ENCODE measurements around the gene C2orf74. TPM values are rescaled to one million over a fixed set of nuclear protein-coding genes. Genes with fewer than 3 reads are reported as not detected.

Gene C2orf74
- total RNA-seq, 1 experiment from 2014 or later = 8.1 TPM

GRCh38 chr2:61185231-61185728, 23.3 kb downstream of the C2orf74 start:
- H3K4me3 Mint-ChIP-seq = no peak overlapping the region
- ATAC-seq (peak; percentile 55), DNase-seq (ENCODE audit: low spot score) (no peak)
- no peak for TF ChIP-seq ZBTB43 (CRISPR knock-in tag; IDR thresholded peaks at IDR 0.05)
- TF ChIP-seq ZNF263 (CRISPR knock-in tag; IDR thresholded peaks at IDR 0.05; ENCODE audit: low read depth) = no peak
- no peak for TF ChIP-seq NFYB (CRISPR knock-in tag; conservative IDR thresholded peaks at IDR 0.05; ENCODE audit: low read depth)
- TF ChIP-seq ZNF317 (CRISPR knock-in tag; IDR thresholded peaks at IDR 0.05; ENCODE audit: borderline replicate concordance, low read depth) = no peak
- TF ChIP-seq AR (CRISPR knock-in tag; IDR thresholded peaks at IDR 0.05) = no peak
- TF ChIP-seq TEAD4 (CRISPR knock-in tag; IDR thresholded peaks at IDR 0.05) = no peak
- TF ChIP-seq E2F4 (CRISPR knock-in tag; IDR thresholded peaks at IDR 0.05; ENCODE audit: borderline replicate concordance, low read depth) = no peak
- no peak for TF ChIP-seq ZNF232 (CRISPR knock-in tag; IDR thresholded peaks at IDR 0.05)
- no peak for TF ChIP-seq ELF4 (CRISPR knock-in tag; IDR thresholded peaks at IDR 0.05; ENCODE audit: low read depth)
- TF ChIP-seq USF2 (CRISPR knock-in tag; IDR thresholded peaks at IDR 0.05) = no peak
- no peak for TF ChIP-seq ERG (CRISPR knock-in tag; IDR thresholded peaks at IDR 0.05)
- TF ChIP-seq ZNF423 (CRISPR knock-in tag; IDR thresholded peaks at IDR 0.05) = no peak
- no peak for TF ChIP-seq CBFB (CRISPR knock-in tag; IDR thresholded peaks at IDR 0.05; ENCODE audit: low read depth)
- TF ChIP-seq FOXK1 (CRISPR knock-in tag; IDR thresholded peaks at IDR 0.05) = no peak
- no peak for TF ChIP-seq RORB (CRISPR knock-in tag; IDR thresholded peaks at IDR 0.05)
- TF ChIP-seq SMAD3 (CRISPR knock-in tag; IDR thresholded peaks at IDR 0.05; ENCODE audit: borderline replicate concordance) = no peak
- no peak for TF ChIP-seq PRRX2 (CRISPR knock-in tag; IDR thresholded peaks at IDR 0.05)
- no peak for TF ChIP-seq CTCF (IDR thresholded peaks at IDR 0.05)
- TF ChIP-seq ZNF532 (CRISPR knock-in tag; IDR thresholded peaks at IDR 0.05; ENCODE audit: borderline replicate concordance) = no peak
- no peak for TF ChIP-seq SMAD4 (CRISPR knock-in tag; IDR thresholded peaks at IDR 0.05)
- peaks cover 15% of the 10 kb centered on the region for H3K4me1 Mint-ChIP-seq
- CTCF ChIA-PET = no interaction called here
- peaks cover 91% of the 10 kb centered on the region for H3K36me3 Mint-ChIP-seq
- H3K27me3 Mint-ChIP-seq (ENCODE audit: low read depth) = no peaks in the 10 kb centered on the region
- H3K9me3 Mint-ChIP-seq = no peaks in the 10 kb centered on the region
- peak overlapping the region; percentile 24 for H3K27ac Mint-ChIP-seq
- POLR2A ChIA-PET = interaction anchor here (0.7 kb wide), 1 partner anchor 140 kb away, joined by 3 read pairs; no protein-coding TSS in a partner anchor

Data from WTC11 (cell line).